Mammary epithelial cell (primary cell): ENCODE measurements around the gene LUZP4.

Experiments used
- EZH2 ChIP-seq: IDR thresholded peaks from 2 replicates; pipeline ENCODE4 v1.6.1; 2012; ENCODE audit warnings: low read length, inconsistent platforms, borderline replicate concordance
- TF ChIP-seq, protein P1 (sequence below), 2 donors: IDR thresholded peaks in 1 of 2; conservative IDR thresholded peaks in 1 of 2; 2 replicates each; pipeline ENCODE4 v1.5.1; 2011 to 2012; ENCODE audit warnings: inconsistent platforms in 2 of 2, low read length in 2 of 2, mild to moderate bottlenecking in 2 of 2, control low read depth in 1 of 2, low read depth in 1 of 2; ENCODE audit not compliant: insufficient read depth in 1 of 2; ENCODE audit errors: extremely low read depth in 1 of 2

DNA sequence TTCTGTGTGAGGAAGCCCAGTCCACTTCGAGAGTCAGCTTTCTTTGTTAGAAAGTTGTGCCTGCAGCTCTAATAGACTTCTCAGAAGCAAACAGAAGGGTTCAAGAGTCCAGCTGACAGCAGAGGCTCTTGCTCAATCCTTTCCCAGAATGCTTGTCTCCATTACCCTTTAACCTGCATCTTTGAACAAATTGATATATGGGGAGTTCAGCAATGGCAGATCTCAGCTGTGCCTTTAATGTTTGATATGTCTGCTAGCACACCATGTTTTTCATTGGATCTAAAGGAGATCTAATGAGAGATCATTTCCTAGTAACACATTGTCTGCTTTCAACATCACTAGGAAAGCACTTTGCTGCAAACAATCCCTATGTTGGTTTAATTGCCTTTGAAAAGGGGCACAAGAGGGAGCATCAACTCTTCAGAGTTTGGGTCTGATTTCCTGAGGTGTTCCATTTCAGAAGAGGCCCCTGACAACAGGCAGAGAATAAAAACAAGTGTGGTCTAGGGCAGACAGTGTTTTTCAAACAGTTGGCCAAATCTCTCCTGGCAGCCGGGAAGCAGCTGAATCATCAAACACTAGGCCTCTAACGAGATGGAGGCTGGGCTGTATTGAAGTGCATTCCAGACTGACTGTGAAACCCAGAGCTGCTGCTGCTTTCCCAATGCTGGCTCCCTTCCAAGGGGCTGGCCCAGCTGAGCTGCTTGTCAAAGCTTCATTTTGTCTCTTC lies 55.5 kb downstream of the LUZP4 start:
- no peak for TF ChIP-seq EZH2
- TF ChIP-seq, protein P1, sequence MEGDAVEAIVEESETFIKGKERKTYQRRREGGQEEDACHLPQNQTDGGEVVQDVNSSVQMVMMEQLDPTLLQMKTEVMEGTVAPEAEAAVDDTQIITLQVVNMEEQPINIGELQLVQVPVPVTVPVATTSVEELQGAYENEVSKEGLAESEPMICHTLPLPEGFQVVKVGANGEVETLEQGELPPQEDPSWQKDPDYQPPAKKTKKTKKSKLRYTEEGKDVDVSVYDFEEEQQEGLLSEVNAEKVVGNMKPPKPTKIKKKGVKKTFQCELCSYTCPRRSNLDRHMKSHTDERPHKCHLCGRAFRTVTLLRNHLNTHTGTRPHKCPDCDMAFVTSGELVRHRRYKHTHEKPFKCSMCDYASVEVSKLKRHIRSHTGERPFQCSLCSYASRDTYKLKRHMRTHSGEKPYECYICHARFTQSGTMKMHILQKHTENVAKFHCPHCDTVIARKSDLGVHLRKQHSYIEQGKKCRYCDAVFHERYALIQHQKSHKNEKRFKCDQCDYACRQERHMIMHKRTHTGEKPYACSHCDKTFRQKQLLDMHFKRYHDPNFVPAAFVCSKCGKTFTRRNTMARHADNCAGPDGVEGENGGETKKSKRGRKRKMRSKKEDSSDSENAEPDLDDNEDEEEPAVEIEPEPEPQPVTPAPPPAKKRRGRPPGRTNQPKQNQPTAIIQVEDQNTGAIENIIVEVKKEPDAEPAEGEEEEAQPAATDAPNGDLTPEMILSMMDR (conservative IDR thresholded peaks at IDR 0.05 in 1 of 2, IDR thresholded peaks at IDR 0.05 in 1 of 2; ENCODE audit: extremely low read depth in 1 of 2, insufficient read depth in 1 of 2, low read depth in 1 of 2, low read length in 2 of 2), result no peak
